Measurements from ENCODE around the gene LAMA5. TPM values are rescaled to one million over a fixed set of nuclear protein-coding genes. Genes with fewer than 3 reads are reported as not detected.

Gene LAMA5, protein sequence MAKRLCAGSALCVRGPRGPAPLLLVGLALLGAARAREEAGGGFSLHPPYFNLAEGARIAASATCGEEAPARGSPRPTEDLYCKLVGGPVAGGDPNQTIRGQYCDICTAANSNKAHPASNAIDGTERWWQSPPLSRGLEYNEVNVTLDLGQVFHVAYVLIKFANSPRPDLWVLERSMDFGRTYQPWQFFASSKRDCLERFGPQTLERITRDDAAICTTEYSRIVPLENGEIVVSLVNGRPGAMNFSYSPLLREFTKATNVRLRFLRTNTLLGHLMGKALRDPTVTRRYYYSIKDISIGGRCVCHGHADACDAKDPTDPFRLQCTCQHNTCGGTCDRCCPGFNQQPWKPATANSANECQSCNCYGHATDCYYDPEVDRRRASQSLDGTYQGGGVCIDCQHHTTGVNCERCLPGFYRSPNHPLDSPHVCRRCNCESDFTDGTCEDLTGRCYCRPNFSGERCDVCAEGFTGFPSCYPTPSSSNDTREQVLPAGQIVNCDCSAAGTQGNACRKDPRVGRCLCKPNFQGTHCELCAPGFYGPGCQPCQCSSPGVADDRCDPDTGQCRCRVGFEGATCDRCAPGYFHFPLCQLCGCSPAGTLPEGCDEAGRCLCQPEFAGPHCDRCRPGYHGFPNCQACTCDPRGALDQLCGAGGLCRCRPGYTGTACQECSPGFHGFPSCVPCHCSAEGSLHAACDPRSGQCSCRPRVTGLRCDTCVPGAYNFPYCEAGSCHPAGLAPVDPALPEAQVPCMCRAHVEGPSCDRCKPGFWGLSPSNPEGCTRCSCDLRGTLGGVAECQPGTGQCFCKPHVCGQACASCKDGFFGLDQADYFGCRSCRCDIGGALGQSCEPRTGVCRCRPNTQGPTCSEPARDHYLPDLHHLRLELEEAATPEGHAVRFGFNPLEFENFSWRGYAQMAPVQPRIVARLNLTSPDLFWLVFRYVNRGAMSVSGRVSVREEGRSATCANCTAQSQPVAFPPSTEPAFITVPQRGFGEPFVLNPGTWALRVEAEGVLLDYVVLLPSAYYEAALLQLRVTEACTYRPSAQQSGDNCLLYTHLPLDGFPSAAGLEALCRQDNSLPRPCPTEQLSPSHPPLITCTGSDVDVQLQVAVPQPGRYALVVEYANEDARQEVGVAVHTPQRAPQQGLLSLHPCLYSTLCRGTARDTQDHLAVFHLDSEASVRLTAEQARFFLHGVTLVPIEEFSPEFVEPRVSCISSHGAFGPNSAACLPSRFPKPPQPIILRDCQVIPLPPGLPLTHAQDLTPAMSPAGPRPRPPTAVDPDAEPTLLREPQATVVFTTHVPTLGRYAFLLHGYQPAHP (N-terminal part only)
- total RNA-seq = 10 to 100 TPM; 30.3 to 80.8 (median 47.1) TPM
- long read RNA-seq, partial matches to known transcripts = 2 of 2 reads
- long read RNA-seq, other reads (novel, unspliced or antisense) = 0 of 2 reads

DNA sequence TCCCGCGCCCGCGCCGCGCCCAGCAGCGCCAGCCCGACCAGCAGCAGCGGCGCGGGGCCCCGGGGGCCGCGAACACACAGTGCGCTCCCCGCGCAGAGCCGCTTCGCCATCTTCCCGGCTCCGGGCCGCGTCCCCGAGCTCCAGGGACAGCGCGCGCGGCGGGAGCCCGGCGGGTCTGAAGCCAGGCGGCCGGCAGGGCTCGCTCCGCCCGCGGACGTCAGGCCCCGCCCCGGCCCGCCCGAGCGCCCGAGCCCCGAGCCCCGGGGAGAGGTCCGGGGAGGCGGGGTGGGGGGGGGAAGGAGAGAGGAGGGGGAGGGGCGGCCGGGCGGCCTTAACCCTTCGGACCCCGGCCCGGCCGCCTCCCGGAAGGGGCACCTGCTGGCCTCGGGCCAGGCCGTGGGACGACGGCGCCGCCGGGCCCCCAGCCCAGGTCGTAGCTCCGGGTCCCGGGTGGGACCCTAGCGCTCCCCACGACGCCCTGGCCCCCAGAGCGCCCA is at the start of gene LAMA5:
Gene LAMA5 (minus strand): TSS at position 177 of the 497 bp plus-strand sequence. CDS start 67 bp downstream, at position 110.
- ATAC-seq (peak; percentile 51 to 64 (median 52)), DNase-seq (peak; percentile 69 to 81 (median 72))
- H3K4me3 ChIP-seq = peak within 1 kb of the TSS; percentile 61 to 77 (median 73)
- H3K4me1 ChIP-seq = peaks cover 0 to 59% (median 28%) of the 10 kb centered on the region in 4 donors
- H3K9me3 ChIP-seq = no peaks in the 10 kb centered on the region
- H3K36me3 ChIP-seq = no peaks in the 10 kb centered on the region
- TF ChIP-seq, protein P1, sequence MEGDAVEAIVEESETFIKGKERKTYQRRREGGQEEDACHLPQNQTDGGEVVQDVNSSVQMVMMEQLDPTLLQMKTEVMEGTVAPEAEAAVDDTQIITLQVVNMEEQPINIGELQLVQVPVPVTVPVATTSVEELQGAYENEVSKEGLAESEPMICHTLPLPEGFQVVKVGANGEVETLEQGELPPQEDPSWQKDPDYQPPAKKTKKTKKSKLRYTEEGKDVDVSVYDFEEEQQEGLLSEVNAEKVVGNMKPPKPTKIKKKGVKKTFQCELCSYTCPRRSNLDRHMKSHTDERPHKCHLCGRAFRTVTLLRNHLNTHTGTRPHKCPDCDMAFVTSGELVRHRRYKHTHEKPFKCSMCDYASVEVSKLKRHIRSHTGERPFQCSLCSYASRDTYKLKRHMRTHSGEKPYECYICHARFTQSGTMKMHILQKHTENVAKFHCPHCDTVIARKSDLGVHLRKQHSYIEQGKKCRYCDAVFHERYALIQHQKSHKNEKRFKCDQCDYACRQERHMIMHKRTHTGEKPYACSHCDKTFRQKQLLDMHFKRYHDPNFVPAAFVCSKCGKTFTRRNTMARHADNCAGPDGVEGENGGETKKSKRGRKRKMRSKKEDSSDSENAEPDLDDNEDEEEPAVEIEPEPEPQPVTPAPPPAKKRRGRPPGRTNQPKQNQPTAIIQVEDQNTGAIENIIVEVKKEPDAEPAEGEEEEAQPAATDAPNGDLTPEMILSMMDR (IDR thresholded peaks at IDR 0.05) = no peak
- TF ChIP-seq POLR2A (IDR thresholded peaks at IDR 0.05) = peak; percentile 66
- intact Hi-C loops (cut with DNase I) = no loop called here
- WGBS (ENCODE audit: insufficient coverage, low coverage, low lambda C conversion rate, missing lambda C conversion rate) = 0% methylated on average over 6 of the region's 70 CpGs
- H3K27me3 ChIP-seq = no peaks in the 10 kb centered on the region
- H3K27ac ChIP-seq = peak within 1 kb of the TSS; percentile 28 to 53 (median 50)

DNA sequence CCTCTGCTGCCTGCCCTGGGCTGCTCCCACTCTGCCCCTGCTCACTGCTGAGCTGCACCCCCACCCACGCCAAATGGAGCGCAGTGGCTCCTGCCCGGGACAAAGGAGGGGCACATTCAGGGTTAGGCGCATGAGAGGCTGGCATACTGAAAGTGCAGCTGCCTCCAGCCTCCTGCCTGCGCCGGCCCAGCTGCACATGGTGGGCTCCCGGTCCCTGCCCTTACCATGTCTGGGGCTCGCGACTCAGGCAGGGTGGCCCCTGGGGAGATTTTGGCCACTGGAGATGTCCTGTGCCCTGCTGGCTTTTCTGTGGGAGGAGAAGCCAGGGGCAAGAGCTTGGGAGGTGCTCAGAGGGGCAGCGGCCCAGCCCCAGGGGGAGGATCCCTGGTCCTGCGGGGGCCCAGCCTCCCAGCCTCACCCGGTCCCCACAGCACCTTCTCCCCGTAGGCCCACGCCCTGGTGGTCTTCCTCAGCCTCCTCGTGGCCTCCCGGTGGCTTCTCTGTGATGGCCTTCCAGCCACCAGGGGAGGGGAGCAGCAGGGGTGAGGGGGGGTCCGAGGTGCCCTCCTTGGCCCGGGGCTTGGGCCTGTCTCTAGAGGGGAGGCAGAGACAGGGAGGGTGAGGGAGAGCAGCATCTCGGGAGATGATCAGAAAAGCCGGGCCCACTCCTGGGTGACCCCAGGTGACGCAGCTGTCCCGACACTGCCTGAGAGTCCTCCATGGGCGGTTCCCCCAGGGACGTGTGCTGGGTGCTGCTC is 48.4 kb upstream of the LAMA5 start:
- no peaks in the 10 kb centered on the region for H3K4me1 ChIP-seq
- no peaks in the 10 kb centered on the region for H3K36me3 ChIP-seq
- no peak for DNase-seq
- no peaks in the 10 kb centered on the region for H3K27me3 ChIP-seq
- H3K9me3 ChIP-seq = no peaks in the 10 kb centered on the region
- 40% methylated on average over 4 of the region's 24 CpGs for WGBS (ENCODE audit: insufficient coverage, low coverage, low lambda C conversion rate, missing lambda C conversion rate)
- H3K27ac ChIP-seq = no peak overlapping the region
- H3K4me3 ChIP-seq = no peak overlapping the region
- TF ChIP-seq, protein P1 (IDR thresholded peaks at IDR 0.05) = no peak
- TF ChIP-seq POLR2A (IDR thresholded peaks at IDR 0.05) = no peak
- no peak for ATAC-seq
- intact Hi-C loops (cut with DNase I) = loop anchor here in 1 of 2 donors (10.0 kb wide), 1 partner anchor 369 kb away; no protein-coding TSS in a partner anchor

DNA sequence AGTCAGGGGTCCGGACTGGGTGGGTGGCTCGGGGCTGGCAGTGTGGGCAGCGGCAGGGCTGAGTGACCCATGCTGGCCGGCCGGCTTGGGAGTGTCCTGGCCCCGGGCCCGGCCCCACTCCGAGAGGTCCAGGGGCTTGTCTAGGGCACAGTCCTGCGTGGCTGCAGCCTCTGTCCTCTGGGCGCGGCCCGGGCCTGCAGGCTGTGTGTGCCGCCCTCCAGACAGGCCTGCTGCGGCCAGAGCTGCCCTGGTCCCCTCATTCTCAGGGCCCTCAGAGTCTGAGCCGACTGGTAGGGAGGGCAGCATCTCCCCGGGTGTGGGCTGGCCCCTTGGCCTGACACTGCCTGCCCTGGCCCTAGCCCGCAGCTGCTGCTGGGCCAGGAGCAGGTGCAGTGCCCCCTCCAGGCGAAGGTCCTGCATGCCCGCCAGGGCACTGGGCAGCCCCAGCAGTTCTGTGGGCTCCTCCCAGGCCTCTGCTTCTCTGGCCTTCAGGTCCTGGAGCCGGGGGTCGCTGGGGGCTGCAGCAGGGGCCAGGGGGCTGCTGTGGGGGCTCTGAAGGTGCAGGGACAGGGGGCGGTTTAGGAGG is 46.9 kb upstream of the LAMA5 start:
- ATAC-seq = no peak
- intact Hi-C loops (cut with DNase I) = loop anchor here in 1 of 2 donors (10.0 kb wide), 1 partner anchor 371 kb away; no protein-coding TSS in a partner anchor
- TF ChIP-seq POLR2A (IDR thresholded peaks at IDR 0.05) = no peak
- TF ChIP-seq, protein P1 (IDR thresholded peaks at IDR 0.05) = no peak
- Histone ChIP-seq H3K9me3 (no peaks in the 10 kb centered on the region), H3K4me1 (peaks cover 0 to 4% (median 0%) of the 10 kb centered on the region in 4 donors), H3K4me3 (no peak overlapping the region), H3K36me3 (no peaks in the 10 kb centered on the region), H3K27me3 (no peaks in the 10 kb centered on the region), H3K27ac (no peak overlapping the region)
- no CpG with 5 or more reads among the region's 22 CpGs for WGBS (ENCODE audit: insufficient coverage, low coverage, low lambda C conversion rate, missing lambda C conversion rate)
- no peak for DNase-seq

Measured in right lobe of liver (tissue), 6 donors.